Panc1 (cell line): ENCODE measurements around the gene MAEA.

Experiments used
- CTCF ChIP-seq: fragments of 450-650 bp; IDR thresholded peaks from 2 replicates; pipeline ENCODE4 v1.5.1; 2017; ENCODE audit warnings: mild to moderate bottlenecking
- POLR2AphosphoS5 ChIP-seq: IDR thresholded peaks from 2 replicates; pipeline ENCODE4 v1.6.1; 2012; ENCODE audit warnings: mild to moderate bottlenecking, low read depth, low read length, moderate library complexity
- SIN3A ChIP-seq: IDR thresholded peaks from 2 replicates; pipeline ENCODE4 v1.6.1; 2012; ENCODE audit warnings: low read depth, mild to moderate bottlenecking, low read length, moderate library complexity, borderline replicate concordance; ENCODE audit not compliant: insufficient read depth
- TCF7L2 ChIP-seq: IDR thresholded peaks from 2 replicates; pipeline ENCODE4 v1.6.1; 2011; ENCODE audit warnings: mild to moderate bottlenecking, low read depth, low read length, inconsistent platforms

DNA sequence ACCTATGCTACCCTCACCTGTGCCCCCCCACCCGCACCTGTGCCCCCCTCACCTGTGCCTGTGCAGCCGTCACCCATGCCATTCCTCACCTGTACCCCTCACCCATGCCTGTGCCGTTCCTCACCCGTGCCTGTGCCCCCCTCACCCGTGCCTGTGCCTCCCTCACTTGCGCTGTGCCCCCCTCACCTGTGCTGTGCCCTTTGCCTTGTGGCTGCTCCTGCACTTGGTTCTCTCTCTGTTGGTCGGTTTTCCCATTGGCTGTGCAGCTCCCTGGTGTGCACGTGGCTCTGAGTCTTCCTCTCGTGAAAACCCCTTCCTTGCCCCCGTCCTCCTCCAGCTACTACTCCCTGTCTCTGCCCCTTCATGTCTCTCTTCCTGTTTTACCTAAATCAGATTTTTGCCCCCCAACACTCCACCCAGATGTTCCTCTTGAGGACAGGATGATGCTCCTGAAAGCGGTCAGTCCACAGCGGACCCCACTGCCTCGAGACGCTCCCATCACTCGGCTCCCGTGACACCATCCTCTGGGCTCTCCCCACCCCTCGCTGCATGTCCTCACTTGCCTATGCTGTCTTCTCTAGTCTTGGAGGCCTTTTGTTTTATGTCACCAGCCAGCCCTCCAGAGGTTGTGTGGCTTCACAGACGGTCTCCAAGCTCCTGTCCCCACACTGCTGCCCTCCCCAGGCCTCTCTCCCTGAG lies 6.8 kb downstream of the MAEA start:
- TF ChIP-seq CTCF (no peak), TCF7L2 (no peak), POLR2AphosphoS5 (no peak), SIN3A (no peak)
